SK-MEL-5 (cell line): ENCODE results near the gene RADIL. TPM values are rescaled to one million over a fixed set of nuclear protein-coding genes. Genes with fewer than 3 reads are reported as not detected.
"Not testable (repeated sequence)": the region's sequence is repeated elsewhere in the genome, so short reads cannot be mapped to it uniquely, and the experiment has no call there.

ENCODE experiments used
- DNase-seq: peaks from one replicate; pipeline ENCODE4 v3.0.0-alpha.2; 2016; ENCODE audit warnings: low read depth, low spot score
- in situ Hi-C: cut with HindIII; loops from 2 replicates; pipeline ENCODE4 v1.10.0; 2016; ENCODE audit warnings: low sequenced_read_pairs, high pct_unique_total_duplicates, low pct_unique_long_range_greater_than_20kb
- total RNA-seq: library from RNA; depleted of rRNA; stranded (reverse); fragments of >200 nt; shearing (Covaris generic); gene quantifications from 2 replicates; pipeline ENCODE4 v1.2.3, GENCODE V29; 2014

Gene RADIL
- total RNA-seq, 1 experiment from 2014 or later: 24.3 TPM

DNA sequence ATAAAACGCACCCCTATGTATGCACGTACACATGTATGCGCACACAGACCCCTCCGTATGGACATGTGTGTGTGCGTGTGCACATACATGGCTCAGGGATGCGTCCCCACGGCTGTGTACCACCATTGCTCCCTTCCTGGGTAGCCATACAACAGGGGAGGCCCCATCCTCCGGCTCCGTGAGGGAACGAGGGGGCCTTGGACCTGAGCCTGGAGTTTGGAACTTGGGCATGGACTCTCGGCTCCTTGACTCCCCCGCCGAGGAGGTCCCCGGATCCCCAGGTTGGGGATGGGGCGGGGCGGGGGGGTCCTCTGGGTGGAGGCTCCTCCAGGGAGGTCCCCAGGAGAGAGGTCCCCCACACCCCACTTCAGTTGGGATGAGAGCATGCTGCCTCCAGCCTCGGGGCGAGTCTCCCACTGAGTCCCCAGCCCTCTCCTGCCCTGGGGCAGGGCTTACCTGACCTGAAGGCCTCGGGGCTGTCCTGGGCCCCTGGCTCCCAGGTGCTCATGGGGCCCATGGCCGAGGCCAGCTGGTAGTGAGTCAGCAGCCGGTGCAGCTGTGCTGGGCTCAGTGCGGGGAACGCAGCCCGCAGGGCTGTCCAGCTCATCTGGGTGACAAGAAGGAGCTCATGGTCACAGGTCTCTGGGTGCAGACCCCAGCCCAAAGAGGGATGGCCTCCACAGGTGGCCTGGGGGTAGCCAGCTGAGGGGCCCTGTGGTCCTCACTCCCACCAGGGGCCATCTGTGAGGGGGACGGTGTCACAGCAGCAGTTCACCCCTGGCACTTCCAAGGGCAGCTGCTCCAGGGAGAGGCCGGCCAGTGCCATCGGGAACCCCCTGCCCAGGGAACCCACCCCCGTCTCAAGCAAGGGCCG lies 78.2 kb downstream of the RADIL start:
- in situ Hi-C loops: no loop called here
- DNase-seq: no peak

DNA sequence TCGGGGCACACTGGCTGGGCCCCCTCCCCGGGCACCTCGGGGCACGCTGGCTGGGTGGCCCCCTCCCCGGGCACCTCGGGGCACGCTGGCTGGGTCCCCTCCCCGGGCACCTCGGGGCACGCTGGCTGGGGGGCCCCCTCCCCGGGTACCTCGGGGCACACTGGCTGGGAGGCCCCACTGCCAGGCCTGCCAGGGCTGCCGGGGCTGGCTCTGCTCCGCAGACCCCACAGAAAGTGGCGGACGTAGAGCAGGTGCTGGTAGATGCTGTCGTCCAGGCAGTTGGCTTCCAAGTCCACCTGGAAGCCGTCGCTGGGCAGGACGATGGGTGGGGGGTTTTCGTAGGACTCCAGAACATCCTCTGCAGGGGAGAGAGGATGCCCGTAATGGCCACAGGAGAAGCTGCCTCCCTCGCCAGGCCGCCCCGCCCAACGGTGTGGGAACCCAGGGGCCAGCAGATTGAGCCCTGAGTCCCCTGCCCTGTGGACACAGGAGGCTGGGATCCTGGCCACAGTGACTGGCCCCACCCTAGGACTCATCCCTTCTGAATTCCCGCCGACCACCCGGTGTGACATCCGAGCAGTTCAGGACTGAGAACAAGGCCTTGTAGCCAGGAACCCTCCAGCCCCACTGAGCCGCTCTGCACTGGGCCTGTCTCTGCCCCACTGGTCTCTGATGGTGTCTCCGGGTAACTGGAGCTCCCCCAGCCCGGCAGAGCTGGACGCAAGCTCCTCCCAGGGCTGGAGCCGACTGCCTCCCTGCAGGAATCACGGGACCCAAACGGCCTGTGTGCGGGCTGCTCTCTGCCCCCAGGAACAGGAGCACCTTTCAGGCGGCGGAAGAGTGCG lies 79.9 kb downstream of the RADIL start:
- in situ Hi-C loops: no loop called here
- DNase-seq: peak; percentile 91

DNA sequence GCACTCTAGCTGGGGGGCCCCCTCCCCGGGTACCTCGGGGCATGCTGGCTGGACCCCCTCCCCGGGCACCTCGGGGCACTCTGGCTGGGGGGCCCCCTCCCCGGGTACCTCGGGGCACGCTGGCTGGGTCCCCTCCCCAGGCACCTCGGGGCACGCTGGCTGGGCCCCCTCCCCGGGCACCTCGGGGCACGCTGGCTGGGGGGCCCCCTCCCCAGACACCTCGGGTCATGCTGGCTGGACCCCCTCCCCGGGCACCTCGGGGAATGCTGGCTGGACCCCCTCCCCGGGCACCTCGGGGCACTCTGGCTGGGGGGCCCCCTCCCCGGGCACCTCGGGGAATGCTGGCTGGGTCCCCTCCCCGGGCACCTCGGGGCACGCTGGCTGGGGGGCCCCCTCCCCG lies 80.9 kb downstream of the RADIL start:
- in situ Hi-C loops: not testable (repeated sequence)

DNA sequence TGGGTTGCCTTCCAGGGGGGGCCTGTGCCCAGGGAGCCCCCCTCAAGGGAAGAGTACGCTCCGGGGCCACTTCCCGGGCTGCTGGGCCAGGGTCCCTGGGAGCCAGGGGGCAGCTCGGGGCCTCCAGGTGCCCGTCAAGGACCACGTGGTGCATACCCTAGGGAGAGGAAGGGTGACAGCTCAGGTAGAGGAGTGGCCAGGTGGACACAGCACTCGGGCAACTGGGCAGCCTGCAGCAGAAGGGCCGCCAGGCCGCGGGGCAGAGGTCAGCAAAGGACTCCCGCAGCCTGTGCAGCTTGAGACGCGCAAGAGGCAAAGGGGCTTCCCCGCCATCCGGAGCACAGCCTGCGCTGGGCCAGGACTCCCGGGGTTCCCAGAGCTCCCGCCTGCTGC lies 81.7 kb downstream of the RADIL start:
- in situ Hi-C loops: no loop called here
- DNase-seq: no peak

More for the DNA sequence above, 80.9 kb downstream of the RADIL start:
- not testable (repeated sequence) for DNase-seq

DNA sequence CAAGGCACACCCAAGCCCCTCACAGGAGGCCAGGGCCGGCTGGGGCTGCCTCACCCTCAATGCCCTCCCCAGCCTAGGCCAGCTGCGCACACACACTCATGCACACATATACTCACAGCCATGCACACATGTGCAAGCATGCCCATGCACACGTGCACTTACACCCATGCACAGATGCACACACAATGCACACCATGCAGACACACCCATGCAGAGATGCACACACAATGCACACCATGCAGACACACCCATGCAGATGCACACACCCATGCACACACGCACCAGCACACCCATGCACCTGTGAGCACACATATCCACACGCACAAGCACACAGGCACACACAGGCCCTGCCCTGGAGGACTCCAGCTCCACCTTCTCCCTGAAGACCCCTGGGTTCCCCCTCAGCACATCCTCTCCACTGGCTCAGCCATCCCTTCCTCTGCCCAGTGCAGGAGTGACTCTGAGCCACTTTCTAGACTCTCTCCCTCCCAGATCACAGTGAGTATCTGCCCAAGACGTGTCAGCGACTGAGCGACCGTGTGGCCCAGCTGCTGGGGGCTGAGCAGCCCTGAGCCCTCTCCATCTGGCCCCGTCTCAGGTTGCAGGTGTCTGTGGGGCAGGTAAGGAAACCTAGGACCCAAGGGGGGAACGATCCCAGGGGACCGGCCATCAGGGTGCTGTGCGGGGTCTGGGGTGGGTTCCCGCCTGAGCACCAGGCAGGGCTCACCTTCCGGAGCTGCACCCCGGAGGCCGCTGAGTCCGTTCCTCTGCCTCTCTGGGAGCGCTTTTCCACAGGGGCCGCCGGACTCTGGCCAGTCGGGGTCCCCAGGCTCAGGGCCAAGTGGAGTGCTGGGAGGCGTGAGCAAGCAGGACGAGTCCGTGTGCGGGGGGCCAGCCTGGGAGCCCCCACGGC lies 82.3 kb downstream of the RADIL start:
- in situ Hi-C loops: no loop called here
- no peak for DNase-seq

DNA sequence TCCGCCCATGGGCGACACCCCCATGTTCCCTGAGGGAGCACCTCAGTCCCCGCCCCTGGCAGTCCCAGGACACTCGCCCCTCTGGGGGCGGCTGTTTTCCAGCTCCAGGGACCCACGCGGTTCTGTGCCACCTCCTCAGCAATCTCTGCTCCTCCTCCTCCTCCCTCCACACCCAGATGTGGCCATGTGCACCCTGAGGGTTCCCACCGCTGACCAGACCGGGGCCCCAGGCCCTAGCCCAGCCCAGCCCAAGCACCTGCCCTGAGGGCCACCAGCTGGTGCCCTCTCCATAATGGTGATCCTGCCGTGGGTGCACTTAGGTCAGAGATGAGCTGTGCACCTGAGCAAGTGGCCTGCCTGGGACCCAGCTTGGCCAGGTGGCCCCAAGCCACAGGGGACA lies 83.0 kb downstream of the RADIL start:
- no peak for DNase-seq
- in situ Hi-C loops: no loop called here

DNA sequence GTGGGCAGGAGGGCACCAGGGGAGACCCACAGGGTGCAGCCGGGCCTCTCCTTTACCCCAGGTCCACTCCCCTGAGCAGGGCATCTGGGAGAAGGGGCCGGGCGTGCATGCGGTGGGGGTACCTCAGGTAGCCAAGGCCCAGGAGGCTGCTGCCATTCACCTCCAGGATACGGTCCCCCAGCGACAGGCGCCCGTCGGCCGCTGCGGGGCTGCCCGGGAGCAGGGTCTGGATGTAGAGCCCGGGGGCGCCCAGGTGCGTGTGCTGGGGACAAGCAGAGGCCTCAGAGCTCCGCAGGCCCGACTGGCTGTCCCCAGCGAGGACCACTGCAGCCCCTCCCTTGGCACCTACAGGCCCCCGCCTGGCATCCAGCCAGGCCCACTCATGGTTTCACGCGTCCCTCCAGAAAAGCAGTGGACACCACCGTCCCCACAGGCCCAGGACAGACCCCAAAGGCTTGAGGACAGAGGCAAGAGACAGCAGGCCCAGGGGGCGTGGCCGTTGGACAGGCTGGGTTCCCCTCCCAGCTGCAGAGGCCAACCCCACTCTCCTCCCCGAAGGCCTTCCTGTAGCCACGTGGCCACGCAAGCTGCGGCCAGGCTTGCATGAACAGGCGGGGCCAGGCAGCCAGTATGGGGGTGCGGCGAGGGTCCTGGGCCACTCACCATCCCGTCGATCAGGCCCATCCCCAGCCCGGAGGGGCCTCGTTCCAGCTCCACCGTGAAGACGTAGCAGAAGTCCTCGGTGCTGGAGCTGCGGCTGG lies 83.8 kb downstream of the RADIL start:
- no peak for DNase-seq
- in situ Hi-C loops: no loop called here

DNA sequence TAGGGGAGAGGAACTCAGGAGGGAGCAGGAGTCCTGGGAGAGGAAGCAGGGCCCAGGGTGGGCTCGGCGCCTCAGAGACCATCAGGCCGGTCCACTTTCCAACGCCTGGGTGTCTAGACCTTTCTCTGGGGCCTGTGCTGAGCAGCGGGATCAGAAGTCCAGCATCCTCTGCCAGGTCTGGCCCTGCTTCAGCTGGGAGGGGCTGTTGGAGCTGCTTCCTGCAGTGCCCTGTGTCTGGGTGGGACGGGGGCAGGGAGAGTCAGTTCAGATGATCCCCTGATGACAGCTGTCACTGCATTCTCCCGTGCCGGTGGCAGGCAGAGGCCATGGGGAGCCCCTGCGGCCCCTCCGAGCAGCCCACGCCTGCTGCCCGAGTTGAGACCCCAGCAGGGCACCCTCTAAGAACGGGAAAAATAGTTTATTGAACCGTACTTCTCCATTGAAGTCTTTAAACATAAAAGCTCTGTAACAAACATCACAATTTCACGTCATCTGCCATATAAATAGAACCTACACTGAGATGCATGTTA lies 84.7 kb downstream of the RADIL start:
- DNase-seq: no peak
- in situ Hi-C loops: no loop called here

DNA sequence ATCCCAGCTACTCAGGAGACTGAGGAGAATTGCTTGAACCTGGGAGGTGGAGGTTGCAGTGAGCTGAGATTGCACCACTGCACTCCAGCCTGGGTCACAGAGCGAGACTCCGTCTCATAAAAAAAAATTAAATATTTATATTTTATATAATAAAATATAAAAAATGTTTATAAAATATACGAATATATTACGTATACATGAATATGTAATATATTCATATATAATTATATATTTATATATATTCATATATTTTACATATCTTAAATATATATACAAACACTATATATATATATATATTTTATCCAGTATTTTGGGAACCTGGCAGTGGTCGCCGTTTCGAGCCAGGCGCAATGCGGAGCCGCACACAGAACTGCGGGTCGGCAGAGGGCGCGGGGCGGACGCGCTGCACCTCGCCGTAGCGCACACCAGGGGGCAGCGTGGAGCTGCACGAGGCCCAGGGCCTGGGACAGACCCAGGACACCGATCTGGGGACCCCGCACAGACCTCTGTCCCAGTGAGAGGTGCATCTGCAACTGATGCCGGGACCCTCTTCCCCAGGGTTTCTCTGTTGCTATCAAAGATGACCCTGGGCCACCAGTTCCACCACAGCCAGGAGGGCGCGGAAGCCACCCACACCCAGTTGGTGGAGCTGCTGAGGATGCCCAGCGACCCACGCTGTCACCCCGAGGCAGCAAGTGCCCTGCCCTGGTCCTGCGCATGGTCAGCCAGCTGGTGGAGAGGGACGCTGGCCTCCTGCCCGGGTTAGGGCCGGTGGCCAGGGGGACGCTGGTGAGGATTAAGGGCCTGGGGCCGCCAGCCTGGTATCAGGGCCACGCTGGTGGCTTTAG lies 85.4 kb downstream of the RADIL start:
- in situ Hi-C loops: no loop called here
- DNase-seq: peak; percentile 70

DNA sequence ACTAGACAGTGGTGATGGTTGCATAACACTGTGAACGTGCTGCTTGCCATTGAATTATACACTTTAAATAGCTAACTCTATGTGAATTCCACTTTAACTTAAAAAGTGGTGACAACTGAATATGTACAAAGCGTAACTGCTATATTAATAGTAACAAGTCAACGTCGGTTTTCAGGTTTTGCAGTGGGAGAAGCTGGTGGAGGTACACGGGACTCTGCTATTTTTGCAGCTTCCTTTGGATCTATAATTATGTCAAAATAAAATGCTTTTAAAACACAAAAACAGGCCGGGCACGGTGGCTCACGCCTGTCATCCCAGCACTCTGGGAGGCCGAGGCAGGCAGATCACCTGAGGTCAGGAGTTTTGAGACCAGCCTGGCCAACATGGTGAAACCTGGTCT lies 87.1 kb downstream of the RADIL start:
- in situ Hi-C loops: no loop called here
- DNase-seq: no peak

DNA sequence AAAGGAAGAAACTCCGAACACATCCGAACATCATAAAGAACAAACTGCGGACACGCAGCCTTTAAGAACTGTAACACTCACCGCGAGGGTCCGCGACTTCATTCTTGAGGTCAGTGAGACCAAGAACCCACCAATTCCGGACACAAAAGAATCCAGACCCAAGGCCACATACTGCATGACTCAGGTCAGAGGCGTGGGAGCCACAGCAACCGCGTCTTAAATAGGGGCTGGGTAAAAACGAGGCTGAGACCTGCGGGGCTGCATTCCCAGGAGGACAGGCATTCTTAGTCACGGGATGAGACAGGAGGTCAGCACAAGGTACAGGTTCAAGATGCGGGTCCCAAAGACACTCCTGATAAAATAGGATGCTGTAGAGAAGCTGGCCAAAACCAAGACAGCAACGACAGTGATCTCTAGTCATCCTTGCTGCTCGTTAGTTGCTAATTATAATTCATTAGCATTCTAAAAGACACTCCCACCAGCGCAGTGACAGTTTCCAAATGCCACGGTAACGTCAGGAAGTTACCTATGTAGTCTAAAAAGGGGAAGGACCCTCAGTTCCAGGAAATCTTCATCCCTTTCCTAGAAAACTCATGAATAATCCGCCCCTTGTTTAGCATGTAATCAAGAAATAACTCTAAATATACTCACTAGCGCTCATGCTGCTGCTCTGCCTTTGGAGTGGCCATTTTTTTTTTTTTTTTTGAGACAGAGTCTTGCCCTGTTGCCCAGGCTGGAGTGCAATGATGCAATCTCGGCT lies 88.7 kb downstream of the RADIL start:
- in situ Hi-C loops: no loop called here
- no peak for DNase-seq

DNA sequence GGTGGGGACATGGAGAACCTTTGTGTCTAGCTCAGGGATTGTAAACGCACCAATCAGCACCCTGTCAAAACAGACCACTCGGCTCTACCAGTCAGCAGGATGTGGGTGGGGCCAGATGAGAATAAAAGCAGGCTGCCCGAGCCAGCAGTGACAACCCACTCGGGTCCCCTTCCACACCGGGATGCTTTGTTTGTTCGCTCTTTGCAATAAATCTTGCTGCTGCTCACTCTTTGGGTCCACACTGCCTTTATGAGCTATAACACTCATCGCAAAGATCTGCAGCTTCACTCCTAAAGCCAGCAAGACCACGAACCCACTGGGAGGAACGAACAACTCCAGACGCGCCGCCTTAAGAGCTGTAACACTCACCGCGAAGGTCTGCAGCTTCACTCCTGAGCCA lies 89.3 kb downstream of the RADIL start:
- in situ Hi-C loops: not testable (repeated sequence)

DNA sequence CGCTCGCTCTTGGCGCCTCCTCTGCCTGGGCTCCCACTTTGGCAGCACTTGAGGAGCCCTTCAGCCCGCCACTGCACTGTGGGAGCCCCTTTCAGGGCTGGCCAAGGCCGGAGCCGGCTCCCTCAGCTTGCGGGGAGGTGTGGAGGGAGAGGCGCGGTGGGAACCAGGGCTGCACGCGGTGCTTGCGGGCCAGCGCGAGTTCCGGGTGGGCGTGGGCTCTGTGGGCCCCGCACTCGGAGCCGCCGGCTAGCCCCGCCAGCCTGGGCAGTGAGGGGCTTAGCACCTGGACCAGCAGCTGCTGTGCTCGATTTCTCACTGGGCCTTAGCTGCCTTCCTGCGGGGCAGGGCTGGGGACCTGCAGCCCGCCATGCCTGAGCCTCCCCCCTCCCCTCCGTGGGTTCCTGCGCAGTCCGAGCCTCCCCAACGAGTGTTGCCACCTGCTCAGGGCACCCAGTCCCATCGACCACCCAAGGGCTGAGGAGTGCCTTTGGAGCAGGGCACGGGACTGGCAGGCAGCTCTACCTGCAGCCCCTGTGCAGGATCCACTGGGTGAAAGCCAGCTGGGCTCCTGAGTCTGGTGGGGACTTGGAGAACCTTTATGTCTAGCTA lies 90.0 kb downstream of the RADIL start:
- in situ Hi-C loops, DNase-seq: not testable (repeated sequence)

More for the DNA sequence above, 89.3 kb downstream of the RADIL start:
- not testable (repeated sequence) for DNase-seq

DNA sequence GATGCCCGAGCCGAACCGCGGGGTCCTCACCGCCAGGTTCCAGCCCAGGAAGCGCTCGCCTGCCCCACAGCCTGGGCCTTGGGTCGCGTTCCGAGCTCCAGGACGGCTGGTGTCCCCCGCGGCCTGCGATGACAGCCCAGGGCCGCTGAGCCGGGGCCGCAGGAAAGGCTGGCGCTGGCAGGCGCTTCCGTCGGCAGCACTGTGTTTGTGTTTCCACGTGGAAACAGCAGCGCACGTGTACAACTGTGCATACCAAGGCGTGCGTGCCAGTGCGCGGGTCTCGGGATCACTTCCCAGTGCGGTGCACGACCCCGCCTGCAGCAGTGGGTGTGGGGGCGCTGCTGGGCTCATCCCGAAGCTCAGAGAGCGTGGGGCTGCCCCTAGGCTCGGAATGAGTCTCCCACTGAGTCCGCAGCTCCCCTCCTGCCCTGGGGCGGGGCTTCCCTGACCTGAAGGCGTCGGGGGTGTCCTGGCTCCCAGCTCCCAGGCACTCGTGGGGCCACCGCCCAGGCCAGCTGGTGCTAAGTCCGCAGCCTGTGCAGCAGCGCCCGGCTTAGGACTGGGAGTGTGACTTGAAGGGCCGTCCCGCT lies 90.9 kb downstream of the RADIL start:
- in situ Hi-C loops: no loop called here

More for the DNA sequence above, 90.9 kb downstream of the RADIL start:
- no peak for DNase-seq
